ENCODE data around the gene RAPGEF2.

RAPGEF2 gene

DNA sequence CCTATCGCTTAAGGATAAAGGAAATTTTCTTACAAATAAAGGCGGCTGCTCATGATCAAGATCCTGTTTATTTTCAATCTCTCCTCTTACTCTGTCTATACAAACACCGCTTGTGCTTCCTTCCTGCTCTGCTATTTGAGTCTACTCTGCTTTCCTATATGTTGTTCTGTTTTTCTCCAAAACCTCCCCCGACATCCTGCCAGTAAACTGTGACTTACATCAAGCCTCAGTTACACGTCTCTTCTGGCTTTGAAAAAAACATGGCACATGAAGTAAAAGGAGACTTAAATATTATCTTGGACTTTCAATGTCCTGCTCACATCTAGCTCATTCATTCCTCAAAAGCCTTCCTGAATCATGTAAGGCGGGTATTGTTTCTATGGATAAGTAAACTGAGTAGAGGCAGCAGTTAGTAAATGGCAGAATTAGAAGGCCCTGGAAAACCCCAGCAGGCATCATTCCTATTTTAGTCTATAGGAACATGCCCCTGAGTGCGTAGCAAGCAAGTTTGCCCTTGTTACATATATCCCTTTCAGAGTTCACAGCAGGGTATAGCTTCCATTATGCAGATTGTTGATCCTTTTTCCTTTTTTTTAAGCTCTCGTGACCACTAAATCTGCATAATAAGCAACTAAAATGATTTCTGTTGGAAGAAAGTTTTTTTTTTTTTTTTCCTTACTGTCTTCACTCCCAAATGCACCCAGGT, 280.1 kb downstream of the RAPGEF2 start:
- DNase-seq (ENCODE audit: low read depth, low spot score), result no peak
- TF ChIP-seq SUZ12 (IDR thresholded peaks at IDR 0.05; ENCODE audit: extremely low read depth, insufficient read depth, insufficient read length) (no peak), ZNF274 (IDR thresholded peaks at IDR 0.05; ENCODE audit: low read depth, low read length) (no peak), YY1 (IDR thresholded peaks at IDR 0.05; ENCODE audit: insufficient read depth, insufficient read length) (no peak)
- Histone ChIP-seq H3K9ac (ENCODE audit: insufficient read length, low read depth) (no peak overlapping the region), H3K36me3 (ENCODE audit: insufficient read depth, insufficient read length, low read length) (no peaks in the 10 kb centered on the region), H3K9me3 (ENCODE audit: insufficient read depth, low read length) (0 out of 2 replicates have a peak, but pooled peaks cover 6% of the 10 kb centered on the region), H3K4me1 (ENCODE audit: insufficient read depth, insufficient read length) (peaks cover 3% of the 10 kb centered on the region), H3K27me3 (ENCODE audit: insufficient read depth, insufficient read length) (peaks cover 23% of the 10 kb centered on the region), H3K4me3 (ENCODE audit: insufficient read length, low read depth) (no peak overlapping the region)

DNA sequence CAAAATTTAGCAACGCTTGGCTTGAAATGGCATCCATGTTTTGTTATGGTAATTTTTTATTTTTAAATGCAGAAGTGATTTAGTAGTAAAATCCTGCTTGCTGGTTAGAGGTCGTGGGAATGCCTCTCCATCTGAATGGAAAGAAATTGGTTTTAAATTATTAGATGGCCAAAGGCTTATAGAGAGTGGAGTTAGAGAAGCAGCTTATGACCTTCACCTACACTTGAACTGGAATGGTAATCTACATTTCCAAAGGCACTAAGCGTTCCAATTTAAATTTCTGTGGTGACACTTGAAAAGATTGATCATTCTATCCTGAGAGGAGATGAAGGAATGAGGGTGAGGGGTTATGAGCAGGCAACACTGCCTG, 280.7 kb downstream of the RAPGEF2 start:
- peak; percentile 70 for DNase-seq (ENCODE audit: low read depth, low spot score)
- Histone ChIP-seq H3K27me3 (ENCODE audit: insufficient read depth, insufficient read length) (peaks cover 23% of the 10 kb centered on the region), H3K36me3 (ENCODE audit: insufficient read depth, insufficient read length, low read length) (no peaks in the 10 kb centered on the region)

DNA sequence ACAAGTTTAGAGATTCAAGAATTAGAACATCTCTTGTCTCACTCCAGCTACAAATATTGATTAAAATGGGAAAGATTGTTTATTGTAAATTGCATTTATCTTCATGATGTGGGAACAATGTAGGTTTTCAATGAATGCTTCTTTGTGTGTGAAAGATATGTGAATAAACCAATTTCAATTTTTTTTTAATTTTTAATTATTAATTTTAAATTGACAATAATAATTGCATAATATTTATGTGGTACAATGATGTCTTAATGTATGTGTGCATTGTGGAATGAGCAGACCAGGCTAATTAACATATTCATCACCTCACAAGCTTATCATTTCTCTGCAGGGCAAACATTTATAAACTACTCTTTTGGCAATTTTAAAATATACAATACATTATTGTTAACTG, 281.1 kb downstream of the RAPGEF2 start:
- H3K4me3 ChIP-seq (ENCODE audit: insufficient read length, low read depth), result no peak overlapping the region
- H3K36me3 ChIP-seq (ENCODE audit: insufficient read depth, insufficient read length, low read length), result no peaks in the 10 kb centered on the region
- no peak for DNase-seq (ENCODE audit: low read depth, low spot score)
- H3K9ac ChIP-seq (ENCODE audit: insufficient read length, low read depth), result no peak overlapping the region
- no peak for TF ChIP-seq YY1 (IDR thresholded peaks at IDR 0.05; ENCODE audit: insufficient read depth, insufficient read length)
- no peak for TF ChIP-seq ZNF274 (IDR thresholded peaks at IDR 0.05; ENCODE audit: low read depth, low read length)
- TF ChIP-seq SUZ12 (IDR thresholded peaks at IDR 0.05; ENCODE audit: extremely low read depth, insufficient read depth, insufficient read length), result no peak
- H3K9me3 ChIP-seq (ENCODE audit: insufficient read depth, low read length), result 0 out of 2 replicates have a peak, but pooled peaks cover 6% of the 10 kb centered on the region
- peaks cover 23% of the 10 kb centered on the region for H3K27me3 ChIP-seq (ENCODE audit: insufficient read depth, insufficient read length)
- peaks cover 3% of the 10 kb centered on the region for H3K4me1 ChIP-seq (ENCODE audit: insufficient read depth, insufficient read length)

More for the DNA sequence above, 280.7 kb downstream of the RAPGEF2 start:
- Histone ChIP-seq H3K9ac (ENCODE audit: insufficient read length, low read depth) (no peak overlapping the region), H3K4me1 (ENCODE audit: insufficient read depth, insufficient read length) (peaks cover 3% of the 10 kb centered on the region), H3K4me3 (ENCODE audit: insufficient read length, low read depth) (no peak overlapping the region), H3K9me3 (ENCODE audit: insufficient read depth, low read length) (0 out of 2 replicates have a peak, but pooled peaks cover 6% of the 10 kb centered on the region)
- TF ChIP-seq ZNF274 (IDR thresholded peaks at IDR 0.05; ENCODE audit: low read depth, low read length) (no peak), SUZ12 (IDR thresholded peaks at IDR 0.05; ENCODE audit: extremely low read depth, insufficient read depth, insufficient read length) (no peak), YY1 (IDR thresholded peaks at IDR 0.05; ENCODE audit: insufficient read depth, insufficient read length) (no peak)

DNA sequence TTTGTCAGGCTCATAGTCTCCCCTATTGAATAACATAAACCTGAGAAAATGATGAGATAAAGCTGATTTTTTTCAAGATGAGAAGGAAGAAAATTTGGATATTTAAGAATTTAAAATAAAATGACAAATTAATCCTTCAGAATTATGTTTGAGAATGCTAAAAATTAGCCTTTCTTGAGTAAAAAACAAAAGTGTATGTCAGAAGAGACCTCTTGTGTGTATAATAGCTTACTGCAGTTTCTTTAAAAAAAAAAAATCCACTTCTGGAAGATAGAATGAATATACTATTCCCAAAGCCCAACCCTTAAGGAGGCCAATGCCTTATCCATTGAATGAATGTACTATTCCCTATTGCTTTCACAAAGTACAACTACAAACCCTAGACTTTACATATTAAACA, 281.8 kb downstream of the RAPGEF2 start:
- no peak overlapping the region for H3K9ac ChIP-seq (ENCODE audit: insufficient read length, low read depth)
- TF ChIP-seq SUZ12 (IDR thresholded peaks at IDR 0.05; ENCODE audit: extremely low read depth, insufficient read depth, insufficient read length) (no peak), YY1 (IDR thresholded peaks at IDR 0.05; ENCODE audit: insufficient read depth, insufficient read length) (no peak), ZNF274 (IDR thresholded peaks at IDR 0.05; ENCODE audit: low read depth, low read length) (no peak)
- H3K27me3 ChIP-seq (ENCODE audit: insufficient read depth, insufficient read length), result peaks cover 23% of the 10 kb centered on the region
- DNase-seq (ENCODE audit: low read depth, low spot score), result no peak
- H3K4me3 ChIP-seq (ENCODE audit: insufficient read length, low read depth), result no peak overlapping the region
- peaks cover 3% of the 10 kb centered on the region for H3K4me1 ChIP-seq (ENCODE audit: insufficient read depth, insufficient read length)
- 0 out of 2 replicates have a peak, but pooled peaks cover 6% of the 10 kb centered on the region for H3K9me3 ChIP-seq (ENCODE audit: insufficient read depth, low read length)
- H3K36me3 ChIP-seq (ENCODE audit: insufficient read depth, insufficient read length, low read length), result no peaks in the 10 kb centered on the region

DNA sequence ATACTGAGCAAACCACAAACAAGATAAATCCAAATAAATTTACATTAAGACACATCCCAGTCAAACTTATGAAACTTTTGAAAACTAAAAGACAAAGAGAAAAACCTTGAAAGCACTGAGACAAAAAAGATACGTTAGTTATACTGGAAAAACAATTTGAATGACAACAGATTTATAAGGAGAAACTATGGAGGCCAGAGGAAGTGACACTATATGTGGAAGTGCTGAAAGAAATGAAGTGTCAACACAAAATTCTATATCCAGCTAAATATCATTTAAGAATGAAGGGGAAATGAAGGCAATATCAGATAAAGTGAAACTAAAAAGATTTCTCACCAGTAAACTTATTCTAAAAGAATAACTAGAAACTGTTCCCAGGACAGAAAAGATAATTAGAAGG, 283.7 kb downstream of the RAPGEF2 start:
- Histone ChIP-seq H3K36me3 (ENCODE audit: insufficient read depth, insufficient read length, low read length) (no peaks in the 10 kb centered on the region), H3K4me1 (ENCODE audit: insufficient read depth, insufficient read length) (peaks cover 3% of the 10 kb centered on the region), H3K27me3 (ENCODE audit: insufficient read depth, insufficient read length) (peaks cover 11% of the 10 kb centered on the region), H3K9me3 (ENCODE audit: insufficient read depth, low read length) (0 out of 2 replicates have a peak, but pooled peaks cover 6% of the 10 kb centered on the region), H3K9ac (ENCODE audit: insufficient read length, low read depth) (no peak overlapping the region), H3K4me3 (ENCODE audit: insufficient read length, low read depth) (no peak overlapping the region)
- TF ChIP-seq SUZ12 (IDR thresholded peaks at IDR 0.05; ENCODE audit: extremely low read depth, insufficient read depth, insufficient read length) (no peak), ZNF274 (IDR thresholded peaks at IDR 0.05; ENCODE audit: low read depth, low read length) (no peak), YY1 (IDR thresholded peaks at IDR 0.05; ENCODE audit: insufficient read depth, insufficient read length) (no peak)
- DNase-seq (ENCODE audit: low read depth, low spot score), result no peak

DNA sequence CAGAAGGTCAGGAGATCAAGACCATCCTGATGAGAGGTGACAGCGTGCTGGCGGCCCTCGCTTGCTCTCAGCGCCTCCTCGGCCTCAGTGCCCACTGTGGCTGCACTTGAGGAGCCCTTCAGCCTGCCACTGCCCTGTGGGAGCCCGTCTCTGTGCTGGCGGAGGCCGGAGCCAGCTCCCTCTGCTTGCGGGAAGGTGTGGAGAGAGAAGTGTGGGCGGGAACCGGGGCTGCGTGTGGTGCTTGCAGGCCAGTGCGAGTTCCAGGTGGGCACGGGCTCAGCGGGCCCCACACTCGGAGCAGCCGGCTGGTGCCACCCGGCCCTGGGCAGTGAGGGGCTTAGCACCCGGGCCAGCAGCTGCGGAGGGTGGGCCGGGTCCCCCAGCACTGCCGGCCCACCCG, 286.9 kb downstream of the RAPGEF2 start:
- Histone ChIP-seq H3K9me3 (ENCODE audit: insufficient read depth, low read length) (0 out of 2 replicates have a peak, but pooled peaks cover 6% of the 10 kb centered on the region), H3K36me3 (ENCODE audit: insufficient read depth, insufficient read length, low read length) (no peaks in the 10 kb centered on the region), H3K27me3 (ENCODE audit: insufficient read depth, insufficient read length) (peaks cover 6% of the 10 kb centered on the region), H3K4me1 (ENCODE audit: insufficient read depth, insufficient read length) (peaks cover 3% of the 10 kb centered on the region), H3K4me3 (ENCODE audit: insufficient read length, low read depth) (no peak overlapping the region), H3K9ac (ENCODE audit: insufficient read length, low read depth) (no peak overlapping the region)
- no peak for TF ChIP-seq YY1 (IDR thresholded peaks at IDR 0.05; ENCODE audit: insufficient read depth, insufficient read length)
- no peak for TF ChIP-seq ZNF274 (IDR thresholded peaks at IDR 0.05; ENCODE audit: low read depth, low read length)
- no peak for TF ChIP-seq SUZ12 (IDR thresholded peaks at IDR 0.05; ENCODE audit: extremely low read depth, insufficient read depth, insufficient read length)
- DNase-seq (ENCODE audit: low read depth, low spot score), result no peak

DNA sequence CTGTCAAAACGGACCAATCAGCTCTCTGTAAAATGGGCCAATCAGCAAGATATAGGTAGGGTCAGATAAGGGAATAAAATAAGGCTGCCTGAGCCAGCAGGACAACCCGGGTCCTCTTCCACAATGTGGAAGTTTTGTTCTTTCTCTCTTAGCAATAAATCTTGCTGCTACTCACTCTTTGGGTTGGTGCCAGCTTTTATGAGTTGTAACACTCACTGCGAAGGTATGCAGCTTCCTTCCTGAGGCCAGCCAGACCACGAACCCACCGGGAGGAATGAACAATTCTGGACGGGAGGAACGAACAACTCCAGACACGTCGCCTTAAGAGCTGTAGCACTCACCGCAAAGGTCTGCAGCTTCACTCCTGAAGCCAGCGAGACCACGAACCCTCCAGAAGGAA, 287.8 kb downstream of the RAPGEF2 start:
- no peak for DNase-seq (ENCODE audit: low read depth, low spot score)
- Histone ChIP-seq H3K4me3 (ENCODE audit: insufficient read length, low read depth) (no peak overlapping the region), H3K9me3 (ENCODE audit: insufficient read depth, low read length) (0 out of 2 replicates have a peak, but pooled peaks cover 6% of the 10 kb centered on the region), H3K9ac (ENCODE audit: insufficient read length, low read depth) (no peak overlapping the region), H3K36me3 (ENCODE audit: insufficient read depth, insufficient read length, low read length) (no peaks in the 10 kb centered on the region), H3K27me3 (ENCODE audit: insufficient read depth, insufficient read length) (no peaks in the 10 kb centered on the region), H3K4me1 (ENCODE audit: insufficient read depth, insufficient read length) (no peaks in the 10 kb centered on the region)
- TF ChIP-seq YY1 (IDR thresholded peaks at IDR 0.05; ENCODE audit: insufficient read depth, insufficient read length) (no peak), ZNF274 (IDR thresholded peaks at IDR 0.05; ENCODE audit: low read depth, low read length) (no peak), SUZ12 (IDR thresholded peaks at IDR 0.05; ENCODE audit: extremely low read depth, insufficient read depth, insufficient read length) (no peak)
